ENCODE data around the gene SEMA4C. TPM values are rescaled to one million over a fixed set of nuclear protein-coding genes. Genes with fewer than 3 reads are reported as not detected.

Gene SEMA4C
- polyA plus RNA-seq, 3 donors, result 0.08 to 5.7 (median 0.21) TPM

DNA sequence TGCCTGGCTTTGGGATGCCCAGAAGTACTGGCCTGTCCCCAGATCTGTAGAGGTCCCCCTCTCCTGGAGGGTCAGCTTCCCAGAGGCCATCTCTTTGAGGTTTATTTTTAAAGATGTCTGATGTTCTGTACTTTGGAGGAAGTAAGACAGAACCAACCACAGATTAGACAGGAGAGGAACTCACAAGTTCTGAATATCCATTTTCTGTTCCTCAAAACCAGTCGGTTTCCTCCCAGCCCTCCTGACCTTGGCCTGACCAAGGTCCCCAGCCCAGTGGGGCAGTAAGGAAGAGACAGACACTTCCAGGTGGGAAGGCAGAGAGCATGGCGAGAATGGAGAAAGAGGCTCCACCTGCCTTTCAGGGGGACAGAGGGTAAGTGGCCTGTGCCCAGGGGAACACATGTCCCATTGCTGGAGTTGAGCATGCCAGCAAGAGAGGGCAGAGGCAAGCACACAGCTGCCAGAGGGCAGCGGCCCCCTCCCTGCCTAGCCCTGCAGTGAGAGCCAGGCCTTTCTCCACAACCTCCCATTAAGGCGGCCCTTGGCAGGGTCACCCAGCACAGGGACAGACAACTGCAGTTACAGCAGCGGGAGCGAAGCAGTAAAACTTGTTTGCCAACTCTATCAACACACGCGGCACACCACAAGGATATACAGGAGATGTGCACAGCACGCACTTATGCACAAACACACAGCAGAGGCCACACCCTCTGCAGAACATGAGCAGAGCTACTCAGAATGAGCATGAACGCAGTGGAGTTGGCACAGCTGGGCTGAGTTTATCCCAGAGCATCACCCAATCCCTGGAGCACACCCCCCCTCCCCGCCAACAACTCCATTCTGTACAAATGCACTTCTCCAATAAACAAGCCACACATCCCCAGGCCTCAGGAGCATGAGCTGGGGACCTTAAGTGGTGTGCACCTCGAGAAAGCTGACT is 18.5 kb upstream of the SEMA4C start:
- peak; percentile 73 to 88 (median 85) for DNase-seq
- Histone ChIP-seq H3K4me2 (replicated peaks; ENCODE audit: extremely low read depth, low read length, poor library complexity, severe bottlenecking) (peak overlapping the region; percentile 45), H3K4me1 (ENCODE audit: control insufficient read depth in 1 of 2, insufficient read depth in 2 of 2, low read length in 2 of 2) (peaks cover 45 to 48% of the 10 kb centered on the region in 2 donors), H3K9ac (ENCODE audit: insufficient read depth, low read length, poor library complexity, severe bottlenecking) (peak overlapping the region; percentile 39), H4K20me1 (ENCODE audit: insufficient read depth, low read length) (peaks cover 5% of the 10 kb centered on the region), H3K27me3 (ENCODE audit: control insufficient read depth in 2 of 2, insufficient read depth in 2 of 2, low read length in 2 of 2) (peaks cover 0 to 75% of the 10 kb centered on the region in 2 donors), H3K79me2 (ENCODE audit: insufficient read depth, low read length) (no peaks in the 10 kb centered on the region), H3K36me3 (replicated peaks in 1 of 2; ENCODE audit: control insufficient read depth in 1 of 2, insufficient read depth in 2 of 2, low read length in 2 of 2) (no peaks in the 10 kb centered on the region), H3K9me3 (replicated peaks in 1 of 2; ENCODE audit: control insufficient read depth in 1 of 2, insufficient read depth in 1 of 2, low read length in 2 of 2) (no peaks in the 10 kb centered on the region), H3K4me3 (replicated peaks in 1 of 3; ENCODE audit: low read depth in 2 of 3, low read length in 3 of 3) (peak overlapping the region in 1 of 3 experiments; percentile 34), H2AFZ (ENCODE audit: insufficient read depth, low read depth, low read length, poor library complexity, severe bottlenecking) (no peak overlapping the region), H3K27ac (ENCODE audit: low read depth in 1 of 2, low read length in 2 of 2) (peak overlapping the region; percentile 41 to 65)
- Mint-ChIP-seq H3K27me3 (ENCODE audit: low read depth in 3 of 3) (peaks cover 61 to 95% (median 75%) of the 10 kb centered on the region in 3 donors), H3K27ac (peak overlapping the region in 6 of 7 donors; percentile 76 to 85 (median 81)), H3K4me3 (peak overlapping the region in 1 of 2 donors; percentile 87), H3K36me3 (peaks cover 3 to 9% of the 10 kb centered on the region in 2 donors), H3K9me3 (peaks cover 0 to 2% (median 0%) of the 10 kb centered on the region in 7 donors), H3K4me1 (peaks cover 33% of the 10 kb centered on the region)
- TF ChIP-seq, protein P1, sequence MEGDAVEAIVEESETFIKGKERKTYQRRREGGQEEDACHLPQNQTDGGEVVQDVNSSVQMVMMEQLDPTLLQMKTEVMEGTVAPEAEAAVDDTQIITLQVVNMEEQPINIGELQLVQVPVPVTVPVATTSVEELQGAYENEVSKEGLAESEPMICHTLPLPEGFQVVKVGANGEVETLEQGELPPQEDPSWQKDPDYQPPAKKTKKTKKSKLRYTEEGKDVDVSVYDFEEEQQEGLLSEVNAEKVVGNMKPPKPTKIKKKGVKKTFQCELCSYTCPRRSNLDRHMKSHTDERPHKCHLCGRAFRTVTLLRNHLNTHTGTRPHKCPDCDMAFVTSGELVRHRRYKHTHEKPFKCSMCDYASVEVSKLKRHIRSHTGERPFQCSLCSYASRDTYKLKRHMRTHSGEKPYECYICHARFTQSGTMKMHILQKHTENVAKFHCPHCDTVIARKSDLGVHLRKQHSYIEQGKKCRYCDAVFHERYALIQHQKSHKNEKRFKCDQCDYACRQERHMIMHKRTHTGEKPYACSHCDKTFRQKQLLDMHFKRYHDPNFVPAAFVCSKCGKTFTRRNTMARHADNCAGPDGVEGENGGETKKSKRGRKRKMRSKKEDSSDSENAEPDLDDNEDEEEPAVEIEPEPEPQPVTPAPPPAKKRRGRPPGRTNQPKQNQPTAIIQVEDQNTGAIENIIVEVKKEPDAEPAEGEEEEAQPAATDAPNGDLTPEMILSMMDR (IDR thresholded peaks at IDR 0.05), result no peak
- intact Hi-C loops (cut with micrococcal nuclease), result no loop called here
- WGBS (ENCODE audit: insufficient coverage), result 77% methylated on average over 11 of the region's 12 CpGs

DNA sequence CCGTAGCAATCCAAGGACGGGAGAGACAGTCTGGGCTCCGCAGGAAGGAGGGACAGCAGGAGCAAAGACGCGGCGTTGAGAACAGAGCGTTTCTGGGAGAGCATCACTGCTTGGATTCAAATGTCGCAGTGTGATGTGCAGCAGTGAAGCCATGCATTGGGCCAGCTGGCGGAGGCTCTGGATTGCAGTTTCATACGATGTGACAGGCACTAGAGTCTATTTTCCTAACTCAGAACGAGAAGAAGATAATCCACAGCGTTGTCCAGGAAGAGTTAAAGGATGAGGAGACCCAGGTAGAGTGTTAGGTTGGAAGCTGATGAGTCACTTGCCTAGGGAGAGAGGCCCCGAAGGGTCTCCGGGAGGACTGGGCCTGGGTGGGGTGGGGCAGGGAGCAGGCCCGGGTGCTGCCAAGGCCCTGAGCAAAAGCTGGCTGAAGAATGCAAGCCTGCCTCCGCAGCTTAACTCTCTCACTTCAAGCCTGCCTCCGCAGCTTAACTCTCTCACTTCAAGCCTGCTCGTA is 17.7 kb upstream of the SEMA4C start:
- peaks cover 0 to 2% (median 0%) of the 10 kb centered on the region in 7 donors for H3K9me3 Mint-ChIP-seq
- Histone ChIP-seq H3K36me3 (replicated peaks in 1 of 2; ENCODE audit: control insufficient read depth in 1 of 2, insufficient read depth in 2 of 2, low read length in 2 of 2) (no peaks in the 10 kb centered on the region), H4K20me1 (ENCODE audit: insufficient read depth, low read length) (peaks cover 5% of the 10 kb centered on the region), H3K9me3 (replicated peaks in 1 of 2; ENCODE audit: control insufficient read depth in 1 of 2, insufficient read depth in 1 of 2, low read length in 2 of 2) (no peaks in the 10 kb centered on the region), H3K79me2 (ENCODE audit: insufficient read depth, low read length) (no peaks in the 10 kb centered on the region), H3K9ac (ENCODE audit: insufficient read depth, low read length, poor library complexity, severe bottlenecking) (peak overlapping the region; percentile 39), H3K27ac (ENCODE audit: low read depth in 1 of 2, low read length in 2 of 2) (peak overlapping the region; percentile 41 to 65), H3K4me1 (ENCODE audit: control insufficient read depth in 1 of 2, insufficient read depth in 2 of 2, low read length in 2 of 2) (peaks cover 45 to 48% of the 10 kb centered on the region in 2 donors), H3K4me3 (replicated peaks in 1 of 3; ENCODE audit: low read depth in 2 of 3, low read length in 3 of 3) (peak overlapping the region in 1 of 3 experiments; percentile 34), H3K27me3 (ENCODE audit: control insufficient read depth in 2 of 2, insufficient read depth in 2 of 2, low read length in 2 of 2) (peaks cover 0 to 75% of the 10 kb centered on the region in 2 donors), H3K4me2 (replicated peaks; ENCODE audit: extremely low read depth, low read length, poor library complexity, severe bottlenecking) (peak overlapping the region; percentile 45), H2AFZ (ENCODE audit: insufficient read depth, low read depth, low read length, poor library complexity, severe bottlenecking) (no peak overlapping the region)
- peak overlapping the region in 6 of 7 donors; percentile 43 to 85 (median 80) for H3K27ac Mint-ChIP-seq
- TF ChIP-seq, protein P1 (IDR thresholded peaks at IDR 0.05), result no peak
- H3K4me3 Mint-ChIP-seq, result peak overlapping the region in 1 of 2 donors; percentile 87
- WGBS (ENCODE audit: insufficient coverage), result 81% methylated on average over 14 of the region's 18 CpGs
- peaks cover 65 to 95% (median 73%) of the 10 kb centered on the region in 3 donors for H3K27me3 Mint-ChIP-seq (ENCODE audit: low read depth in 3 of 3)
- peaks cover 3 to 9% of the 10 kb centered on the region in 2 donors for H3K36me3 Mint-ChIP-seq
- intact Hi-C loops (cut with micrococcal nuclease), result no loop called here
- no peak for DNase-seq
- peaks cover 33% of the 10 kb centered on the region for H3K4me1 Mint-ChIP-seq

Measured in CD14-positive monocyte (primary cell).